ENCODE results near the gene MPEG1. TPM values are rescaled to one million over a fixed set of nuclear protein-coding genes. Genes with fewer than 3 reads are reported as not detected.

The MPEG1 gene
- total and polyA plus RNA-seq, 2 of the 13 experiments (the other 11 are each of a cell fraction or from before 2014, with no cell fraction given) = not detected

DNA sequence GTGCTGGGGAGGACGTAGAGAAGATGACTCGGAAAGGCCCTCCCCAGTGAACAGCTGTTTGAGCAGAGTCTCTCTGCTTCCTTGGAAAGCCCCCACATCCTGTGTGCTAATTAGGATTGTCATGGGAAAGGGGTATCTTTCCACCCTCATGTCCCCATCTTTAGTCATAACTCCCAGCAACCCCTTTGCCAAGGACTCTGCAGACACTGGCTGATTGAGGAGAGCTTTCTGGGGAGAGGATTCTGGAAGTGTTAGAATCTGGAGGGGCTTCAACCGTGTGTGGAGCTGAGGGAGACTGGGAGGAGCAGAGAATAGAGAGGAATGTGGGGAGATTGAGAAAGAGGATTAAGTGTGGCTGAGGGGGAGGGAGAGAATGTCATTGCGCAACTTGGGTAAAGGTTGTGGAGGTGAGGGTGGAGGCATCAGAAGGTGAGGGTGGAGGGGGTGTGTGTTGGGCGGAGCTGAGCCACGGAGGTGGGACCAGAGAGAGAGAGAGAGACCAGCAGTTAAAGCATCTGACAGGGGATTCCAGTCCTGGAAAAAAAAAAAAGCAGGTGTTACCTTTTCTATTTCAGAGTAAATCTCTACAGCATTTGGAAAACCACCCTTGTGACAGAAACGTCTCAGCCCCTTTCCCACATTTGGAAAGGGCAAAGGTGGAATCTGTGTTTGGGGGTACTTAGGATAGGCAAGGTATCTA lies 38.6 kb downstream of the MPEG1 start (continued):
- TF ChIP-seq KDM2A (CRISPR knock-in tag; IDR thresholded peaks at IDR 0.05; ENCODE audit: borderline replicate concordance, low read depth) = peak; percentile 40; the same call in 1 of the 2 replicates
- TF ChIP-seq, protein P1, sequence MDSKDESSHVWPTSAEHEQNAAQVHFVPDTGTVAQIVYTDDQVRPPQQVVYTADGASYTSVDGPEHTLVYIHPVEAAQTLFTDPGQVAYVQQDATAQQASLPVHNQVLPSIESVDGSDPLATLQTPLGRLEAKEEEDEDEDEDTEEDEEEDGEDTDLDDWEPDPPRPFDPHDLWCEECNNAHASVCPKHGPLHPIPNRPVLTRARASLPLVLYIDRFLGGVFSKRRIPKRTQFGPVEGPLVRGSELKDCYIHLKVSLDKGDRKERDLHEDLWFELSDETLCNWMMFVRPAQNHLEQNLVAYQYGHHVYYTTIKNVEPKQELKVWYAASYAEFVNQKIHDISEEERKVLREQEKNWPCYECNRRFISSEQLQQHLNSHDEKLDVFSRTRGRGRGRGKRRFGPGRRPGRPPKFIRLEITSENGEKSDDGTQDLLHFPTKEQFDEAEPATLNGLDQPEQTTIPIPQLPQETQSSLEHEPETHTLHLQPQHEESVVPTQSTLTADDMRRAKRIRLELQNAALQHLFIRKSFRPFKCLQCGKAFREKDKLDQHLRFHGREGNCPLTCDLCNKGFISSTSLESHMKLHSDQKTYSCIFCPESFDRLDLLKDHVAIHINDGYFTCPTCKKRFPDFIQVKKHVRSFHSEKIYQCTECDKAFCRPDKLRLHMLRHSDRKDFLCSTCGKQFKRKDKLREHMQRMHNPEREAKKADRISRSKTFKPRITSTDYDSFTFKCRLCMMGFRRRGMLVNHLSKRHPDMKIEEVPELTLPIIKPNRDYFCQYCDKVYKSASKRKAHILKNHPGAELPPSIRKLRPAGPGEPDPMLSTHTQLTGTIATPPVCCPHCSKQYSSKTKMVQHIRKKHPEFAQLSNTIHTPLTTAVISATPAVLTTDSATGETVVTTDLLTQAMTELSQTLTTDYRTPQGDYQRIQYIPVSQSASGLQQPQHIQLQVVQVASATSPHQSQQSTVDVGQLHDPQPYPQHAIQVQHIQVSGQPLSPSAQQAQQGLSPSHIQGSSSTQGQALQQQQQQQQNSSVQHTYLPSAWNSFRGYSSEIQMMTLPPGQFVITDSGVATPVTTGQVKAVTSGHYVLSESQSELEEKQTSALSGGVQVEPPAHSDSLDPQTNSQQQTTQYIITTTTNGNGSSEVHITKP (CRISPR knock-in tag; IDR thresholded peaks at IDR 0.05; ENCODE audit: low read depth) = peak; percentile 50; the same call in 1 of the 2 replicates
- TF ChIP-seq CEBPB (IDR thresholded peaks at IDR 0.05; ENCODE audit: borderline replicate concordance, low read depth, low read length) = peak; percentile 99
- TF ChIP-seq ZNF24 (IDR thresholded peaks at IDR 0.05) = no peak
- peak in 1 of 2 experiments; percentile 23; a peak in 1 of 4 replicates for TF ChIP-seq HMGXB4 (CRISPR knock-in tag; IDR thresholded peaks at IDR 0.05; ENCODE audit: borderline replicate concordance in 1 of 2, low read depth in 1 of 2)
- peak; percentile 62 for TF ChIP-seq NR2F6 (IDR thresholded peaks at IDR 0.05)
- peak; percentile 87 for TF ChIP-seq NR2F6 (CRISPR knock-in tag; IDR thresholded peaks at IDR 0.05)
- no peak for TF ChIP-seq AHR (CRISPR knock-in tag; IDR thresholded peaks at IDR 0.05)
- TF ChIP-seq MED8 (CRISPR knock-in tag; IDR thresholded peaks at IDR 0.05; ENCODE audit: insufficient replicate concordance) = no peak
- TF ChIP-seq HOXA3 (CRISPR knock-in tag; IDR thresholded peaks at IDR 0.05) = peak; percentile 36; the same call in 1 of the 2 replicates
- no peak for TF ChIP-seq HIC2 (CRISPR knock-in tag; IDR thresholded peaks at IDR 0.05; ENCODE audit: low read depth)
- TF ChIP-seq ZNF354B (CRISPR knock-in tag; IDR thresholded peaks at IDR 0.05) = no peak
- TF ChIP-seq, protein P2, sequence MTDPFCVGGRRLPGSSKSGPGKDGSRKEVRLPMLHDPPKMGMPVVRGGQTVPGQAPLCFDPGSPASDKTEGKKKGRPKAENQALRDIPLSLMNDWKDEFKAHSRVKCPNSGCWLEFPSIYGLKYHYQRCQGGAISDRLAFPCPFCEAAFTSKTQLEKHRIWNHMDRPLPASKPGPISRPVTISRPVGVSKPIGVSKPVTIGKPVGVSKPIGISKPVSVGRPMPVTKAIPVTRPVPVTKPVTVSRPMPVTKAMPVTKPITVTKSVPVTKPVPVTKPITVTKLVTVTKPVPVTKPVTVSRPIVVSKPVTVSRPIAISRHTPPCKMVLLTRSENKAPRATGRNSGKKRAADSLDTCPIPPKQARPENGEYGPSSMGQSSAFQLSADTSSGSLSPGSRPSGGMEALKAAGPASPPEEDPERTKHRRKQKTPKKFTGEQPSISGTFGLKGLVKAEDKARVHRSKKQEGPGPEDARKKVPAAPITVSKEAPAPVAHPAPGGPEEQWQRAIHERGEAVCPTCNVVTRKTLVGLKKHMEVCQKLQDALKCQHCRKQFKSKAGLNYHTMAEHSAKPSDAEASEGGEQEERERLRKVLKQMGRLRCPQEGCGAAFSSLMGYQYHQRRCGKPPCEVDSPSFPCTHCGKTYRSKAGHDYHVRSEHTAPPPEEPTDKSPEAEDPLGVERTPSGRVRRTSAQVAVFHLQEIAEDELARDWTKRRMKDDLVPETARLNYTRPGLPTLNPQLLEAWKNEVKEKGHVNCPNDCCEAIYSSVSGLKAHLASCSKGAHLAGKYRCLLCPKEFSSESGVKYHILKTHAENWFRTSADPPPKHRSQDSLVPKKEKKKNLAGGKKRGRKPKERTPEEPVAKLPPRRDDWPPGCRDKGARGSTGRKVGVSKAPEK (CRISPR knock-in tag; IDR thresholded peaks at IDR 0.05; ENCODE audit: borderline replicate concordance) = 0 out of 2 replicates have a peak, but pooled peaks have one; percentile 29
- TF ChIP-seq NONO (IDR thresholded peaks at IDR 0.05) = no peak
- peak; percentile 60; the same call in 1 of the 2 replicates for TF ChIP-seq NONO (CRISPR knock-in tag; conservative IDR thresholded peaks at IDR 0.05)
- TF ChIP-seq TGIF2 (CRISPR knock-in tag; IDR thresholded peaks at IDR 0.05) = 0 out of 2 replicates have a peak, but pooled peaks have one; percentile 64
- no peak for TF ChIP-seq SOX6 (IDR thresholded peaks at IDR 0.05)
- TF ChIP-seq SOX6 (CRISPR knock-in tag; IDR thresholded peaks at IDR 0.05) = peak; percentile 83
- TF ChIP-seq KLF13 (CRISPR knock-in tag; IDR thresholded peaks at IDR 0.05) = no peak
- TF ChIP-seq ATM (IDR thresholded peaks at IDR 0.05; ENCODE audit: borderline replicate concordance) = no peak

All from HepG2 (cell line).